GM19468 (cell line): ENCODE results near the gene SPRED2.
"Not testable (repeated sequence)": the region's sequence is repeated elsewhere in the genome, so short reads cannot be mapped to it uniquely, and the experiment has no call there.

Experiments used
- ATAC-seq: cut with Tn5 transposase; IDR thresholded peaks from one replicate; pipeline ENCODE4 v1.9.1; 2021; ENCODE audit warnings: mild to moderate bottlenecking, moderate library complexity, moderate number of reproducible peaks; ENCODE audit not compliant: unreplicated experiment; ENCODE audit errors: extremely low read depth

The SPRED2 gene

GRCh38 chr2:65319072-65319673 is 113.2 kb downstream of the SPRED2 start:
- no peak for ATAC-seq

DNA sequence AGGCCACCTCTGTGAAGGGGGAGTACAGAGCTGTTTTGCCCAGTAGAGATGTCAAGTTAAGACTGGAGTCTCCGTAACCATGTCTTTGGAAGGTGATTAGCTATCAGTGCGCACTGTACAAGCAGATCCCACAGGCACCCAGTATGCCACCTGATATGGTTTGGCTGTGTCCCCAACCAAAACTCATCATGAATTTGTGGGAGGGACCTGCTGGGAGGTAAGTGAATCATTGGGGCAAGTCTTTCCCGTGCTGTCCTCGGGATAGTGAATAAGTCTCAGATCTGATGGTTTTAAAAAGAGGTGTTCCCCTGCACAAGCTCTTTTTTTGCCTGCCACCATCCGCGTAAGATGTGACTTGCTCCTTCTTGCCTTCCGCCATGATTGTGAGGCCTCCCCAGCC is 114.6 kb downstream of the SPRED2 start:
- ATAC-seq: no peak

GRCh38 chr2:65317351-65317750 is 115.0 kb downstream of the SPRED2 start:
- not testable (repeated sequence) for ATAC-seq

DNA sequence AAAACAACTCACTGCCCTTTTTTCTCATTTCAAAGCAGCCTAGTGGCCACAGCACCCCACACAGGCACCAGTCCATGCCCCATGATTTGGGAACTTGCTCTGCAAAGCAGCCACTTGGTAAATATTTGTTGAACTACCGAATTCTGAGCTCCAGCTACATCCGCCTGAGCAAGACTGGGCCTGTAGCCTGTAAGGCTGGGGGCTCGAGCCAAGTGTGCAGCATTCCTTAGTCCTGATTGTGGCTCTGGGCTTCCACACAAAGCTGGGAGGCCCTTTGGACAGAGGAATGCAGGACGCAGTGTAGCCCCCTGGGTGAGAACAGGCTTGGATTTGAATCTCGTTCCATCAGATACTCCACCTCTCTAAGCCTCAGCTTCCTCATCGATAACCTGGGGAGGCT is 116.3 kb downstream of the SPRED2 start:
- no peak for ATAC-seq

DNA sequence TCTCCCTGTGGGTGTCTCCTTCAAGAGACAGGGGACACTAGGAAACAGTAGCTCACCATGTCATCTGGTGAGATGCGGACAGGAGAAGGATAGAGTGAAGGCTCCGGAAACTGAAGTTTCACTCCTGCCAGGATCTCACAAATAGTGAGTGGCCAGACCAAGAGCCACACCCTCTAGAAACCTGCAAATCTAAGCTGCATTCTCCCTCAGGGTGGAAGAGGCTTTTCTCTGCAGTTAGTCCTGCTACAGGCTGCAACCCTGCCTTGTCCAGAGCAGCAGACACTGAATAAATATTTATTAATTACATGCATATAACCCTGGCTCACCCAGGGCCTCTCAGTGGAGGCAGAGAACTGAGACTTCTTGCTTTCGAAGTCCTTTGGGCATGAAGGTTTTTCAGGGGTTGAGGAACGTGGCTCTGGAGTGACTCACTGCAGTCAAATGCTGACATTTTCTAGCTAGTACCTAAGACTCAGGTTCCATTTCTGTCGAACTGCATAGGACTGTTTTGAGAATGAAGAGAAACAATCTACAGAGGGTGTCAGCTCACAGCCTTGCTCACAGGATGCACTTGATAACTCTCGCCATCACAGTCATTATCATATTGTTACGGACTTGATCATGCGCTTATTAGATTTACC is 117.5 kb downstream of the SPRED2 start:
- no peak for ATAC-seq

DNA sequence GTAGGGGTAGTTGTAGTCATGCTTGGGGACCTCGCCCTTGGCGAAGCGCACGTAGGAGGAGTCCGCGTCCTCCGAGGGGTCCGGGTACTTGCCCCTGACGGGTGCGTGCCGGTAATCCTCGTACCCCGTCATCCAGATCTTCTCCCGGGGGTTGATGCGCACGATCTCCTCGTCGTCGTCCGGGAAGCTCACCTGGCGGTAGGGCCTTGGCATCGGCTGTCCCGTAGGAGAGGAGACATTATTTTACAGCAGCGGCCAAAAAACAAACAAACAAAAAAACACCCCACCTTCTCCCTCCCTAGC is 118.5 kb downstream of the SPRED2 start:
- ATAC-seq: no peak

GRCh38 chr2:65313126-65313953 is 119.1 kb downstream of the SPRED2 start:
- ATAC-seq: no peak

- ATAC-seq: no peak
Observed at GRCh38 chr2:65311596-65311995, 120.8 kb downstream of the SPRED2 start.

DNA sequence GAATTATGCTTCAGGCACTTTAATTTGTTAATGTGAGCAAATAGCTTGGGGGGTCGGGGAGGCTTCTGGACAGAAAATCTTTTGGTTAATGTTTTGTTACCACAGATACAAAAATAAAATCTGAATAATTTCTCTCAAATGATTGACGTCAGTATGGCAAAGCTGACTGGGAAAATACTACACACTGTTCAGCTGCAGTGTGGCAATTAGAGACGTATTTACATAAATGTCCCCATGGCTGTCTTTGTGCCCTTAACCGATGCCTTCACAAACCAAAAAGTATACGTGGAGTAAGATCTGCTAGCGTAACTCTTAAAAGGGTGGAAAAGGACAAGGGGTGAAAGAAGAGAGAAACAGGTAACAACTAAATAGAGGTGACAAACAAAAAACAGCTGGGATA is 121.3 kb downstream of the SPRED2 start:
- ATAC-seq: no peak

GRCh38 chr2:65309699-65310098 is 122.7 kb downstream of the SPRED2 start:
- ATAC-seq: no peak

GRCh38 chr2:65305934-65306333 is 126.5 kb downstream of the SPRED2 start:
- no peak for ATAC-seq

GRCh38 chr2:65300761-65301711 is 131.4 kb downstream of the SPRED2 start:
- ATAC-seq: peak; percentile 85

DNA sequence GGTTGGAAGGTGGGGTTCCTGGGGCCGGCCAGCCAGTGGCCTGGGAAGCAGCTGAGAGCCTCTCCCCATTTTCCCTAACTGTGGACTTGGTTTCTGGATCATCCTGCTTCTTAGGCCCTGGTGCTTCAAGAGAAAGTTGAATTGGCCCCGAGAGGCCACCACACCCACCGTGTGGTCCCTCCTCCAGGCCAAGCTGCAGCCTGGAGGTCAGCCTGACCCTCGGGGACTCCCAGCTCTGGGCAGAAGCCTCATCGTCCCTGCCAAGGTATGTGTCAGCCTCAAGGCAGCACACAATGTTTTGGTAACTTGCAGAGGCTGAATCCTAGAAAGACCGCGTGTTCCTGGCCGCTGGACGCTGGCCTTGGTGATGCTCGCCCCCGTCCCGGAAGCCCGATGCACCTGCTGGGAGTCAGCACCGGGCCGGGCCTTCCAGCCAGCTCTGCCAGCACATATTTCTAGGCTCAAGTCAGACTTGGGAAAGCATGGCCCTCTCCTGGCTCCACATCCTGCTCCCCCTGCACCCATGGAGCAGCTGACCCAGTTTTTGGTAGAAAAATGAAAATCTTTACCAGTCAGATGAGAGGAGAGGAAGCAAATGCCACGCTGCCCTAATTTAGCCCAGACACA is 132.2 kb downstream of the SPRED2 start:
- no peak for ATAC-seq

DNA sequence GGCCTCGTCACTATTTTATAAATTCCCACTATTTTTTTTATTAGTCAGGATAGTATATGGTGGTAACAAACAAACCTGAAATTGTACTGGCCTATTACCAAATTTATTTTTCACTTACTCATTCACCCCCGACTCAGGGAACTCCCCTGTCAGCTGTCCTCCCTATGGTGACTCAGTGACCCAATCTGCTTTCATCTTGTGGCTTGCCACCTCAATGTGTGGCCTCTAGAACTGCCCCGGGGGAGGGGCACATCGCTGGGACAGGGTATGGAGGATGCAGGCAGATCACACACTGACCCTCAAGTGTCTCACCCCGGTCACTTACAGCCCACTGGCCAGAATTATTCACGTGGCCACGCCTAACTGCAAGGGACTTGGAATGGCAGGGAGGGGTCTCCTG is 133.2 kb downstream of the SPRED2 start:
- ATAC-seq: no peak

DNA sequence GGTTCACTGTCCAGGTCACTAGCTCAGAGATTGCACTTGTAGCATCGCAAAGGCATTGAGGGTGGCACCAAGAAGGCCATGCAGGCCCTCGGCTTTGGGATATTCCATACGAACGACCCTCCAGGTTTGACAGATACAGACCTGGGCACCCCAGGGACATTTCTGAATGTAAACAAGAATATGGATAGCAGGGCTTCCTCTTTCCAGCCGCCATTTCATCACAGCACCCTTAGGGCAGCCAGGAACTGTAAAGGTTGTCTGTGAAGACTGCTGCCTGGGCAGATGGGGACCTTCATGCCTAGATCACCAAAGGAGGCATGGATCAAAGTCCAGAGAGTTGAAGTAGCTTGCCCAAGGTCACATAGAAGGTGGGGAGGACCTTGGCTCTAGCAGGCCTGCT is 134.3 kb downstream of the SPRED2 start:
- no peak for ATAC-seq

- no peak for ATAC-seq
Observed at GRCh38 chr2:65297544-65297943, 134.9 kb downstream of the SPRED2 start.

GRCh38 chr2:65296971-65297370 is 135.4 kb downstream of the SPRED2 start:
- ATAC-seq: no peak

DNA sequence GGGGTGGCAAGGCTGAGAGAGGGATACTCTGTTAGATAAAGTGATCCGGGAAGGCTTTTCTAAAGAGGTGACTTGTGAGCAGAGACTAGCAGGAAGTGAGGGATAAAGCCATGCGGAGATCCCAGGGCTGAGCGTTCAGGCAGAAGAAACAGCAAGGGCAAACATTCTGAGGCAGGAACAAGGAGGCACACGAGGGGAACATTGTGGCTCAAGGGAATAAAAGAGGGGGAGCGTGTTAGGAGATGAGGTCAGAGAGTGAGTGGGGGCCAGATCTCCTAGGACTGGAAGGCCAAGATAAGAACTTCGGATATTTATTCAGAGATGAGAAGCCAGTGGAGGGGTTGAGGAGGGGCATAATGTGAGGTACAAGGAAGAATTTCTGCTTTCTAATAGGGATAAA is 137.7 kb downstream of the SPRED2 start:
- no peak for ATAC-seq

DNA sequence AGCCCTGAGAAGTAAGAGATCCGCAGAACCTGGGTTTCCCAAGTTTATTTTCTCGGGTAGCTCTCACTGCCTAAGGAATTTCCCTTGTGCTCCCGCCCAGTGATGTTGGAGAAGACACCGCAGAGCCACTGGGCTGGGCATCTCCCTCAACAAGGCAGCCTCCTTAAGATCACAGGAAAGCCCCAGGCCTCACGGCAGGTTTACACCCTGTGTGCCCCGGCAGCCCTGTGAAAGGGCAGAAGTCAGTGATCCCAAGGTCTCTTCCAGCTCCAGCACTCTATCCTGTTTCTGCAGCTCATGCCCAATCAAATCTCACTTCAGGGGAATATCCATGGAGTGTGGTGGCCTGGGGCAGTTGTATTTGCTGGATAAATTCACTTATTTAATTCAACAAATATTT is 138.3 kb downstream of the SPRED2 start:
- ATAC-seq: no peak

GRCh38 chr2:65293376-65293775 is 139.0 kb downstream of the SPRED2 start:
- ATAC-seq: no peak
